Limb (tissue), 2 donors: ENCODE measurements around the gene GARIN1A.
"Not testable (repeated sequence)": the region's sequence is repeated elsewhere in the genome, so short reads cannot be mapped to it uniquely, and the experiment has no call there.

Experiments used
- DNase-seq, 2 donors: peaks; one replicate each; pipeline ENCODE4 v3.0.0-alpha.2; 2016; ENCODE audit errors: extremely low spot score in 2 of 2

The GARIN1A gene

DNA sequence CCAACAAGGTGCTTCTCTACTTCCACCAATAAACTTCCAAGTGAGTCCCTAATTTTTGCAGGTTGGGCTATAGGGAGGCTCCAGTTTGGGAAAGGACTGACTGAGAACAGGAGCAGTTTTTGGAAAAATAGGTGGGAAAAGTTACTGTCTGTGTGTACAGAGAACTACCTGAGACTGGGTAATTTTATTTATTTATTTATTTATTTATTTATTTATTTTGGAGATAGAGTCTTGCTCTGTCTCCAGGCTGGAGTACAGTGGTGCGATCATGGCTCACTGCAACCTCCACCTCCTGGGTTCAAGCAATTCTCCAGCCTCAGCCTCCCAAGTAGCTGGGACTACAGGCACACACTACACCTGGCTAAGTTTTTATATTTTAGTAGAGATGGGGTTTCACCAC is 11.2 kb downstream of the GARIN1A start:
- DNase-seq: not testable (repeated sequence)

- DNase-seq: not testable (repeated sequence)
Observed at GRCh38 chr7:128683738-128684137, 11.6 kb downstream of the GARIN1A start.

- DNase-seq: no peak
Observed at GRCh38 chr7:128687131-128687530, 15.0 kb downstream of the GARIN1A start.

- DNase-seq: no peak
Observed at GRCh38 chr7:128688492-128688891, 16.4 kb downstream of the GARIN1A start.

DNA sequence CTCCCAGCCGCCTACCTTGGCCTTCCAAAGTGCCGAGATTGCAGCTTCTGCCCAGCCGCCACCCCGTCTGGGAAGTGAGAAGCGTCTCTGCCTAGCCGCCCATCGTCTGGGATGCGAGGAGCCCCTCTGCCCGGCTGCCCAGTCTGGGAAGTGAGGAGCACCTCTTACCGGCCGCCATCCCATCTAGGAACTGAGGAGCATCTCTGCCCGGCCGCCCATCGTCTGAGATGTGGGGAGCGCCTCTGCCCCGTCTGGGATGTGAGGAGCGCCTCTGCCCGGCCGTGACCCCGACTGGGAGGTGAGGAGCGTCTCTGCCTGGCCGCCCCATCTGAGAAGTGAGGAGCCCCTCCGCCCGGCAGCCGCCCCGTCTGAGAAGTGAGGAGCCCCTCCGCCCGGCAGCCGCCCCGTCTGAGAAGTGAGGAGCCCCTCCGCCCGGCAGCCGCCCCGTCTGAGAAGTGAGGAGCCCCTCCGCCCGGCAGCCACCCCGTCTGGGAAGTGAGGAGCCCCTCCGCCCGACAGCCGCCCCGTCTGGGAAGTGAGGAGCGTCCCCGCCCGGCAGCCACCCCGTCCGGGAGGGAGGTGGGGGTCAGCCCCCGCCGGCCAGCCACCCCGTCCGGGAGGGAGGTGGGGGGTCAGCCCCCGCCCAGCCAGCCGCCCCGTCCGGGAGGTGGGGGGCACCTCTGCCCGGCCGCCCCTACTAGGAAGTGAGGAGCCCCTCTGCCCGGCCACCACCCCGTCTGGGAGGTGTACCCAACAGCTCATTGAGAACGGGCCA is 17.3 kb downstream of the GARIN1A start:
- DNase-seq: not testable (repeated sequence)

GRCh38 chr7:128691227-128691626 is 19.1 kb downstream of the GARIN1A start:
- no peak for DNase-seq

DNA sequence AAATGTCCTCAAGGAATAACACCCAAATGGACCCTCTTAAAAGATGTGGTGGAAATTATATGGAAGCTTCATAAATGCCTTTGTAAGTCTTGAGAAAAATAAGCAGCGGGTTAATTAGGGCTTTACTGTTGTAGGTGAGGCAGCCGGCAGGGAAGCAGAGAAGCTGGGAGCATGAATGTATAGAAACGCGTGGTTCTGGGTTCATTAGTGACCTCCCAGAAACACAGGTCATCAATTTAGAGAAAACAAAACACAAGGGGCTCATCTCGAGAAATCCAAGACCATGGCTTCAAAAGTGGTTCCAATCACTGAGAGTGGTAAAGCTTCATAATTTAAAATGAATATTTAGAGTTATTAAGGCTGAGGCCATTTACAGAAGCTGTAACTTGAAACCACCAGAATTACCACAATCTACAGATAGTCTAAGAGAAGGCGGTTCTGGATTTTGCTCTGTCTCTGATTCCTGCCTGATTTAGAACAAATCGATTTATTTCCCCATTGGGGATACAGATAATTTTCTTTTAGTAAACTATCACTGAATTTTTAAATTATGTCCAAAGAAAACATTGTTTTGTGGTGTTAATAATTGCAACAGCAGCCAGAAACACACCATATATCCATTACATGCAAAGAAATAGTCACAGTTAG is 20.7 kb downstream of the GARIN1A start:
- no peak for DNase-seq

DNA sequence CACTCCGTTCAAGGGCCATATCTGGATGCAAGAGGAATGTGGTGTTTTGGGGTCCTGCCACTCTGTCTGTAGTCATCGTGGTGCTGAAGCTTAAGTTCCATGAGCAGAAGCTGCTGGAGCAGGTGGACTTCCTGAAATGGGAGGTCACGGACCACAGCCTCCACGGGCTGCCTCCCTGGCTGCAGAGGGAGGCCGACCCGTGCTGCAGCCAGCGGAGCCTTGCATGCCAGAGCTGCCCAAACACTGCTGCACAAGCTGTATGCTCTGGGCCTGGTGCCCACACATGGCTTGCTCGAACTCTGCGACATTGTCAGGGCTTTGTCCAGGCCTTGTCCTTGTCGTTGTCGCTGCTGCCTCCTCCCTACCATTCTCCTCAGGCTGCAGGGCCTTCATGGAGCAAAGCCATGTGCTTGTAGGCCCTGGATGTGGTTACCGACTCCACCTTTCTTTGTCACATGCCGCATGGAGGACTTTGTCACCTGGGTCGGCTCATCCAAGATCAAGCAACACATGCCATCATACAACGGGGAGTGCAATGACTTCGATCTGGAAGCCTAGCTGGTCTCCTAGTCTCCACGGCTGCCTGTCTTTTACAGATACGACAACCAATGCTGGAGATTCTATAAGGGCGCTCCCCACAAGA is 21.4 kb downstream of the GARIN1A start:
- no peak for DNase-seq

- DNase-seq: no peak
Observed at GRCh38 chr7:128694738-128695137, 22.6 kb downstream of the GARIN1A start.

GRCh38 chr7:128697302-128697905 is 25.3 kb downstream of the GARIN1A start:
- peak; percentile 21 to 68 for DNase-seq

GRCh38 chr7:128699196-128699712 is 27.2 kb downstream of the GARIN1A start:
- DNase-seq: no peak

DNA sequence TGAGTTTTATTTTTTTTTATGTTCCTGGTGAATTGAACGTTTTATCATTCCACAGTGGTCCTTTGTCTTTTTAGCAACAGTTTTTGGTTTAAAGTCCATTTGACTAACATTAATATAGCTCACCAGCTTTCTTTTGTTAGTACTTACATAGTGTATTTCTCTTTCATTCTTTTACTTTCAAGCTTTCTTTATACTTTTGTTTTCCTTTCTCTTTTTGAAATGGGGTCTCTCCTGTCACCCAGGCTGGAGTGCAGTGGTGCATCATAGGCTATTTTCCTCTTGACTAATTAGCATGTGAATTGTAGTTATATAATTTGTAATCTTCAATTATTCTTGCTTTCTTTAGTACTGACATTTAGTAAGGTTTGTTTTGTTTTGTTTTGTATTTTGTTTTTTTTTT is 27.8 kb downstream of the GARIN1A start:
- no peak for DNase-seq

DNA sequence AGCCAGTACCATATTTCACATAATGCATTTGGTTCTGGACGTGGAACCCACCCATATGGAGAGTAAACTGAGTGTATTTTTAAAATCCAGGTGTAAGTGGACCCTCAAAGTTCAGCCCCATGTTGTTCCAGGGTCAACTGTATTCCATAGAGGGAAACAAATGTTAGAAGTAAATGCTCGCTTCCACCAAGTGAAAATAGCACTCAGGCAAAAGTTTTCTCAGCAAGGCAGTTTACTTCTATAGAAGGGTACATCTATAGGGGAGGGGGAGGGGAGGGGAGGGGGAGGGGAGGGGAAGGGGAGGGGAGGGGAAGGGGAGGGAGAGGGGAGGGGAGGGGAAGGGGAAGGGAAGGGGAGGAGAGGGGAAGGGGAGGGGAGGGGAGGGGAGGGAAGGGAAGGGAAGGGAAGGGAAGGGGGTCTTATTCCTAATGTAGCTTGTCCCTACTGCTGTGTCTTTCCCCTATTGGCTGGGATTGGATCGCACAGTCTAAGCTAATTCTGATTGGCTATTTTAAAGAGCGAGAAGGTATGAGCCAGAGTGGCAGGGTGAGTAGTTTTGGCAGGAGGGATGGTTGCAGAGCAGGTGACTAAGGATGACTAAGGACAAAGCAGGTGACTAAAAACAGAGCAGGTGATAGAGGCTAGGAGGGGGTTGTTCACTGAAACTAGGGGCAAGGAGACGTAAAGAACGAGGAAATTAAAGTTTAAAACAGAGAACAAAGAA is 29.1 kb downstream of the GARIN1A start:
- no peak for DNase-seq

GRCh38 chr7:128703609-128704241 is 31.6 kb downstream of the GARIN1A start:
- DNase-seq: no peak

DNA sequence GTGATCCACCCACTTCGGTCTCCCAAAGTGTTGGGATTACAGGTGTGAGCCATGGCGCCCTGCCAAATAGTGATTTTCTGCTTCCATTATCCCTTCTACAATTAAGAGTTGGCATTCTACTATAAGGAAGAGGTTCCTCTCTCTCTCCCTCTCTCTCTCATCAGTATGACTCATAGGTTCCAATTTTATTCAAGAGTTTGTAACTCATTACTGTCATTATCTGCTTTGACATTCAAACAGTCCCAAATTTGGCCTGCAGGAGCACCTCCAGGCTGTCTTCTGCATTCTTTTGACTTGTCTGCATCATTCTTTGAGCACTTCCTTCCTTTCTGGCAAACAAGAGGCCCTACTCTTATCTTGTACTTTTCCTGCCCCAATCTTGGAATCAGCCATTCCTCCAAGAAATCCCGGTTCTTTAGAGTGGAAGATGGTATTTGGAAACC is 33.8 kb downstream of the GARIN1A start:
- no peak for DNase-seq

GRCh38 chr7:128707752-128708151 is 35.7 kb downstream of the GARIN1A start:
- DNase-seq: no peak

DNA sequence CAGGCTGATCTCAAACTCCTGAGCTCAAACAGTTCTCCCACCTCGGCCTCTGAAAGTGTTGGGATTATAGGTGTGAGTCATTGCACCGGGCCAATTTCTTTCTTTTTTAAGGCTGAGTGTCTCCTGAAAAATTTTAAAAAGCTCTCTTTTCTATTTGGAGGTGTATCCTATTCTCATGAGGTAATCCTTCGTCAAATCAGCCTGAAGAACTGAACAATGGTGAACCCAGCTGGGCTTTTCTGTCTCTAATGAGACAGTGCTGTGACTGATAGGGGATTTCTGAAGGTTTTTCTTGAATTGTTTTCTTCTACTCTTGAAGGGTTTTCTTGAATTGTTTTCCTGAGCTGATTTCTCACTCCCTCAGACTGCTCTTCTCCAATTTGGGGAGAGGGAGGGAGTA is 36.1 kb downstream of the GARIN1A start:
- no peak for DNase-seq

- DNase-seq: no peak
Observed at GRCh38 chr7:128708824-128709223, 36.7 kb downstream of the GARIN1A start.

- no peak for DNase-seq
Observed at GRCh38 chr7:128710481-128710880, 38.4 kb downstream of the GARIN1A start.

- DNase-seq: no peak
Observed at GRCh38 chr7:128713794-128714193, 41.7 kb downstream of the GARIN1A start.
